Measurements from ENCODE around the gene TIMM8A. TPM values are rescaled to one million over a fixed set of nuclear protein-coding genes. Genes with fewer than 3 reads are reported as not detected.

The TIMM8A gene
- polyA plus RNA-seq, 2 of the 4 experiments (the other 2 are of a cell fraction): 24.5 to 36.8 TPM

- no peak for TF ChIP-seq USF2 (IDR thresholded peaks at IDR 0.05)
These were observed 40.1 kb upstream of the TIMM8A start (continued) for GRCh38 chrX:101388604-101389003.

GRCh38 chrX:101386542-101386885 is 38.0 kb upstream of the TIMM8A start:
- no peak for TF ChIP-seq REST (IDR thresholded peaks at IDR 0.05)
- TF ChIP-seq NFE2L2 (conservative IDR thresholded peaks at IDR 0.05; ENCODE audit: low read length): no peak
- no peak for TF ChIP-seq ZC3H11A (IDR thresholded peaks at IDR 0.05)
- no peak for TF ChIP-seq CBX8 (IDR thresholded peaks at IDR 0.05)
- TF ChIP-seq SREBF2 (IDR thresholded peaks at IDR 0.05): no peak
- no peak for TF ChIP-seq HOXB13 (CRISPR knock-in tag; IDR thresholded peaks at IDR 0.05; ENCODE audit: low read depth)
- TF ChIP-seq POLR2A (IDR thresholded peaks at IDR 0.05; ENCODE audit: low read length): no peak
- ATAC-seq (no peak), FAIRE-seq (no peak), DNase-seq (ENCODE audit: low read depth in 1 of 2, low spot score in 1 of 2) (no peak)
- H3K4me2 ChIP-seq: no peak overlapping the region
- no peaks in the 10 kb centered on the region for H3K4me1 ChIP-seq
- WGBS (ENCODE audit: missing lambda C conversion rate): 66% methylated on average over 6 of the region's 6 CpGs
- H3K9me3 ChIP-seq: no peaks in the 10 kb centered on the region
- H3K4me3 ChIP-seq: no peak overlapping the region
- CTCF ChIA-PET: no interaction called here
- no peak overlapping the region for H3K27ac ChIP-seq
- POLR2A ChIA-PET: no interaction called here

- POLR2A ChIA-PET: no interaction called here
- DNase-seq (ENCODE audit: low read depth in 1 of 2, low spot score in 1 of 2): no peak
- TF ChIP-seq E2F6 (IDR thresholded peaks at IDR 0.05; ENCODE audit: borderline replicate concordance, low read depth) (no peak), MAFK (IDR thresholded peaks at IDR 0.05; ENCODE audit: partially characterized antibody) (no peak), SREBF2 (IDR thresholded peaks at IDR 0.05) (no peak), ELK1 (IDR thresholded peaks at IDR 0.05; ENCODE audit: low read depth, low read length) (no peak), ATOH8 (CRISPR knock-in tag; IDR thresholded peaks at IDR 0.05; ENCODE audit: low read depth) (no peak), PBX3 (IDR thresholded peaks at IDR 0.05) (no peak), MAX (IDR thresholded peaks at IDR 0.05) (no peak), RAD21 (conservative IDR thresholded peaks at IDR 0.05 in 1 of 2, IDR thresholded peaks at IDR 0.05 in 1 of 2) (no peak), BCL3 (IDR thresholded peaks at IDR 0.05) (no peak), RFX5 (IDR thresholded peaks at IDR 0.05) (no peak), ESRRA (IDR thresholded peaks at IDR 0.05; ENCODE audit: borderline replicate concordance, low read length) (no peak), HES2 (IDR thresholded peaks at IDR 0.05) (no peak)
- no peak within 1 kb of the TSS for H3K4me3 ChIP-seq
- no peak within 1 kb of the TSS for H3K4me2 ChIP-seq
- CTCF ChIA-PET: no interaction called here
- H3K9me3 ChIP-seq: no peaks in the 10 kb centered on the region
- FAIRE-seq: no peak
- H3K4me1 ChIP-seq: no peaks in the 10 kb centered on the region
- no peak within 1 kb of the TSS for H3K27ac ChIP-seq
- 86% methylated on average over 8 of the region's 9 CpGs for WGBS (ENCODE audit: missing lambda C conversion rate)
- no peak for ATAC-seq
These were observed 37.4 kb upstream of the TIMM8A start, which contains the start of gene BTK for GRCh38 chrX:101385795-101386541. BTK (minus strand) TSS chrX:101386191; CDS start chrX:101375284, 10,907 bp downstream.
